Measurements from ENCODE around the gene RPL23. TPM values are rescaled to one million over a fixed set of nuclear protein-coding genes. Genes with fewer than 3 reads are reported as not detected.

Gene RPL23
- total RNA-seq, 1 donor from 2014 or later, result 1,087 TPM

GRCh38 chr17:38886643-38887010, 33.1 kb upstream of the RPL23 start:
- Histone ChIP-seq H3K4me3 (ENCODE audit: insufficient read depth, low read depth, low read length) (no peak overlapping the region), H4K20me1 (ENCODE audit: insufficient read depth, low read length) (peaks cover 98% of the 10 kb centered on the region), H3K79me2 (ENCODE audit: insufficient read depth, low read length) (peaks cover 99% of the 10 kb centered on the region), H3K9ac (ENCODE audit: low read length) (no peak overlapping the region), H2AFZ (ENCODE audit: low read depth, low read length) (no peak overlapping the region), H3K9me3 (ENCODE audit: insufficient read depth, low read depth, low read length) (no peaks in the 10 kb centered on the region), H3K4me1 (ENCODE audit: insufficient read depth, low read length) (peaks cover 41% of the 10 kb centered on the region), H3K4me2 (ENCODE audit: low read length) (no peak overlapping the region), H3K27me3 (ENCODE audit: insufficient read depth, low read length) (no peaks in the 10 kb centered on the region), H3K27ac (ENCODE audit: low read depth, low read length) (no peak overlapping the region), H3K36me3 (ENCODE audit: insufficient read depth, low read length) (peaks cover 34% of the 10 kb centered on the region)
- FAIRE-seq, result no peak
- TF ChIP-seq, protein P1, sequence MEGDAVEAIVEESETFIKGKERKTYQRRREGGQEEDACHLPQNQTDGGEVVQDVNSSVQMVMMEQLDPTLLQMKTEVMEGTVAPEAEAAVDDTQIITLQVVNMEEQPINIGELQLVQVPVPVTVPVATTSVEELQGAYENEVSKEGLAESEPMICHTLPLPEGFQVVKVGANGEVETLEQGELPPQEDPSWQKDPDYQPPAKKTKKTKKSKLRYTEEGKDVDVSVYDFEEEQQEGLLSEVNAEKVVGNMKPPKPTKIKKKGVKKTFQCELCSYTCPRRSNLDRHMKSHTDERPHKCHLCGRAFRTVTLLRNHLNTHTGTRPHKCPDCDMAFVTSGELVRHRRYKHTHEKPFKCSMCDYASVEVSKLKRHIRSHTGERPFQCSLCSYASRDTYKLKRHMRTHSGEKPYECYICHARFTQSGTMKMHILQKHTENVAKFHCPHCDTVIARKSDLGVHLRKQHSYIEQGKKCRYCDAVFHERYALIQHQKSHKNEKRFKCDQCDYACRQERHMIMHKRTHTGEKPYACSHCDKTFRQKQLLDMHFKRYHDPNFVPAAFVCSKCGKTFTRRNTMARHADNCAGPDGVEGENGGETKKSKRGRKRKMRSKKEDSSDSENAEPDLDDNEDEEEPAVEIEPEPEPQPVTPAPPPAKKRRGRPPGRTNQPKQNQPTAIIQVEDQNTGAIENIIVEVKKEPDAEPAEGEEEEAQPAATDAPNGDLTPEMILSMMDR (IDR thresholded peaks at IDR 0.05; ENCODE audit: insufficient read depth, low read depth, low read length), result no peak
- TF ChIP-seq EZH2 (IDR thresholded peaks at IDR 0.05; ENCODE audit: insufficient read depth, low read length), result no peak
- peaks cover 10% of the 10 kb centered on the region for H3K36me3 Mint-ChIP-seq (ENCODE audit: low read depth, unreplicated experiment)
- no peak overlapping the region for H3K27ac Mint-ChIP-seq (ENCODE audit: unreplicated experiment)
- no peak for DNase-seq (ENCODE audit: low read depth)
- H3K9me3 Mint-ChIP-seq (ENCODE audit: unreplicated experiment), result no peaks in the 10 kb centered on the region
- peak overlapping the region; percentile 20 for H3K4me3 Mint-ChIP-seq (ENCODE audit: unreplicated experiment)
- peaks cover 56% of the 10 kb centered on the region for H3K4me1 Mint-ChIP-seq (ENCODE audit: low read depth, unreplicated experiment)
- H3K27me3 Mint-ChIP-seq (ENCODE audit: low read depth, unreplicated experiment), result no peaks in the 10 kb centered on the region

DNA sequence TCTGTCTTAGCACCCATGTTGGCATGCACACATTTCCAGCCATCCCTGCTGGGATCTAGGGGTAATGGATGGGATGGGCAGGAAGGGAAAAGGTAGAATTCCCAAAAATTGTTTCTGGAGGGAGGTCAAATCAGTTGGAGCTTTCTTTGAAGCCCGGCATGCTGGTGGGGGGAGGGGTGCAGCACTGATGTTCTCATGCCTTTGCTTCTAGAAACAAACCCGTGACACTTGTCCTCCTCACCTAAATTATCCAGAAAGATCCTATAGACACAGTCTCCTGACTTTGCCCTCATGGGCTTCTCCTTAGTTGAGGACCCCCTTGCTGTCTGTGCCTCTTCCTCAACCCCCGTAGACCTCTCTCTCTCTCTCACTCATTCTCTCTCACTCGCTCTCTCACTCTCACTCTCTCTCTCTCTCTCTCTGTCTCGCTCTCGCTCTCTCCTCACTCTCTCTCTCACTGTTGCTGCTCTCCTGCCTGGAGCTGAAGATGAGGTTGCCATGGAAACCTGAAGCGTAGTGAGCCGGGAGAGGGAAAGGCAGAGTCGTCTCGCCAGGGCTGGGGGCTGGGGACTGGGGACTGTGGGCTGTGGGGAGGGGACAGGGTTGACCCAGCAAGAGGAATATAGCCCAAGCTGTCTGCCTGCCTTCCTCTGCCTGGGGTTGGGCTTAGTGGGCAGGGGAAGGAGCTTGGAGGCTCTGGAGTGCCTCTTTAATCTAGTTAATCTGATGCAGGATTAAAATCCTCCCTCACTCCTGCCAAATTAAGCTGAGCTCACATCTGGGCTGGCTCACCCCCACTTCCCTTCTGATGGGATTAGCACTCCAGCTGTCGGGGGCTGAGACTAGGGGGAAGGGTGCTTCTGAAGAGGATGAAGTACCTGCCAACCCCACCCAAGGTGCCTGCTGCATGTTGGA, 32.5 kb upstream of the RPL23 start:
- H3K4me3 Mint-ChIP-seq (ENCODE audit: unreplicated experiment), result peak overlapping the region; percentile 77
- peak; percentile 49 for DNase-seq (ENCODE audit: low read depth)
- peaks cover 29% of the 10 kb centered on the region for H3K36me3 ChIP-seq (ENCODE audit: insufficient read depth, low read length)

GRCh38 chr17:38885044-38885727, 31.7 kb upstream of the RPL23 start:
- Histone ChIP-seq H3K4me3 (ENCODE audit: insufficient read depth, low read depth, low read length) (no peak overlapping the region), H3K27me3 (ENCODE audit: insufficient read depth, low read length) (no peaks in the 10 kb centered on the region), H4K20me1 (ENCODE audit: insufficient read depth, low read length) (peaks cover 99% of the 10 kb centered on the region), H3K9me3 (ENCODE audit: insufficient read depth, low read depth, low read length) (no peaks in the 10 kb centered on the region), H2AFZ (ENCODE audit: low read depth, low read length) (no peak overlapping the region), H3K9ac (ENCODE audit: low read length) (no peak overlapping the region), H3K36me3 (ENCODE audit: insufficient read depth, low read length) (peaks cover 27% of the 10 kb centered on the region), H3K4me1 (ENCODE audit: insufficient read depth, low read length) (peaks cover 55% of the 10 kb centered on the region), H3K4me2 (ENCODE audit: low read length) (peak overlapping the region; percentile 9), H3K79me2 (ENCODE audit: insufficient read depth, low read length) (peaks cover 98% of the 10 kb centered on the region), H3K27ac (ENCODE audit: low read depth, low read length) (no peak overlapping the region)
- no peak for TF ChIP-seq EZH2 (IDR thresholded peaks at IDR 0.05; ENCODE audit: insufficient read depth, low read length)
- TF ChIP-seq, protein P1 (IDR thresholded peaks at IDR 0.05; ENCODE audit: insufficient read depth, low read depth, low read length), result no peak
- no peaks in the 10 kb centered on the region for H3K9me3 Mint-ChIP-seq (ENCODE audit: unreplicated experiment)
- H3K27me3 Mint-ChIP-seq (ENCODE audit: low read depth, unreplicated experiment), result no peaks in the 10 kb centered on the region
- DNase-seq (ENCODE audit: low read depth) (no peak), FAIRE-seq (no peak)
- H3K4me1 Mint-ChIP-seq (ENCODE audit: low read depth, unreplicated experiment), result peaks cover 71% of the 10 kb centered on the region
- peaks cover 14% of the 10 kb centered on the region for H3K36me3 Mint-ChIP-seq (ENCODE audit: low read depth, unreplicated experiment)
- H3K27ac Mint-ChIP-seq (ENCODE audit: unreplicated experiment), result no peak overlapping the region
- peak overlapping the region; percentile 77 for H3K4me3 Mint-ChIP-seq (ENCODE audit: unreplicated experiment)

More for the DNA sequence above, 32.5 kb upstream of the RPL23 start:
- Histone ChIP-seq H3K27ac (ENCODE audit: low read depth, low read length) (no peak overlapping the region), H3K9me3 (ENCODE audit: insufficient read depth, low read depth, low read length) (no peaks in the 10 kb centered on the region), H3K79me2 (ENCODE audit: insufficient read depth, low read length) (peaks cover 99% of the 10 kb centered on the region), H2AFZ (ENCODE audit: low read depth, low read length) (no peak overlapping the region), H3K4me2 (ENCODE audit: low read length) (peak overlapping the region; percentile 9), H3K4me1 (ENCODE audit: insufficient read depth, low read length) (peaks cover 47% of the 10 kb centered on the region), H3K9ac (ENCODE audit: low read length) (no peak overlapping the region), H4K20me1 (ENCODE audit: insufficient read depth, low read length) (peaks cover 99% of the 10 kb centered on the region), H3K4me3 (ENCODE audit: insufficient read depth, low read depth, low read length) (no peak overlapping the region), H3K27me3 (ENCODE audit: insufficient read depth, low read length) (no peaks in the 10 kb centered on the region)
- Mint-ChIP-seq H3K36me3 (ENCODE audit: low read depth, unreplicated experiment) (peaks cover 12% of the 10 kb centered on the region), H3K9me3 (ENCODE audit: unreplicated experiment) (no peaks in the 10 kb centered on the region), H3K4me1 (ENCODE audit: low read depth, unreplicated experiment) (peaks cover 63% of the 10 kb centered on the region), H3K27me3 (ENCODE audit: low read depth, unreplicated experiment) (no peaks in the 10 kb centered on the region), H3K27ac (ENCODE audit: unreplicated experiment) (peak overlapping the region; percentile 66)
- TF ChIP-seq EZH2 (IDR thresholded peaks at IDR 0.05; ENCODE audit: insufficient read depth, low read length), result no peak
- no peak for FAIRE-seq
